SK-N-SH treated with all-trans-retinoic acid at 6 μM for 48 hours (cell line): ENCODE results near the gene CCDC197.

Experiments used
- OSR1 ChIP-seq: fragments of 250-450 bp; sonication (Bioruptor Pico); IDR thresholded peaks from 2 replicates; pipeline ENCODE4 v1.8.0; 2022; ENCODE audit warnings: moderate library complexity, mild to moderate bottlenecking, inconsistent platforms
- ZC3H10 ChIP-seq: fragments of 250-450 bp; sonication (Bioruptor Pico); IDR thresholded peaks from 2 replicates; pipeline ENCODE4 v1.5.1; 2021; ENCODE audit warnings: mild to moderate bottlenecking, moderate library complexity
- ZNF8 ChIP-seq: fragments of 450-650 bp; formaldehyde crosslinking; IDR thresholded peaks from 2 replicates; pipeline ENCODE4 v1.5.0; 2020; ENCODE audit warnings: mild to moderate bottlenecking, moderate library complexity

DNA sequence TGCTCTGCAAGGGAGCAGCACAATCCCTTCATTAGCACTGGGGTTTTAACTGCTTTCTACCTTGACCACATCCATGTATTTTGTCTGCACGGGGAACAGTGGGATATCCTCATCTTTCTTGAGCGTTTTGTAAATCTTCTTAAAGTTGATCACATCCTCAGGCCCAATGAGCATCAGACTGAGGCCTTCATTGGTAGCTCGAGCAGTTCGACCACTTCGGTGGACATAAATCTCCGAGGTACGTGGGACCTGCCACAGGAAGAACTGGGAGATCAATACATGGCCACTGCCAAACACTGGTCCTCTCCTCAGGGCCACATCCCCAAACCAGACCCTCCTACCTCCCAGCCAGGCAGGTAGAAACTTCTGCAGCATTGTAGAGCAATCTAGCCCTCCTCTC is 57.8 kb downstream of the CCDC197 start:
- TF ChIP-seq ZC3H10 (no peak), OSR1 (CRISPR knock-in tag) (no peak), ZNF8 (no peak)
